ENCODE measurements around the gene OR52E4. TPM values are rescaled to one million over a fixed set of nuclear protein-coding genes. Genes with fewer than 3 reads are reported as not detected.
A peak's percentile ranks its signal among the peaks of the same experiment; 100 is the strongest.

OR52E4 gene
- polyA plus RNA-seq, 1 experiment, result not detected

- Histone ChIP-seq H3K36me3 (ENCODE audit: control insufficient read depth, insufficient read depth, low read length) (no peaks in the 10 kb centered on the region), H3K27me3 (ENCODE audit: control insufficient read depth, insufficient read depth, low read length) (no peaks in the 10 kb centered on the region), H3K4me3 (ENCODE audit: low read depth, low read length) (no peak overlapping the region)
- ChIA-PET CTCF (no interaction called here), POLR2A (no interaction called here)
- DNase-seq (ENCODE audit: low read depth), result no peak
- TF ChIP-seq CTCF (IDR thresholded peaks at IDR 0.05; ENCODE audit: insufficient read depth, low read depth, low read length), result no peak
Observed at GRCh38 chr11:5878564-5878963, 1.9 kb upstream of the OR52E4 start.

GRCh38 chr11:5881756-5882155 is 1.3 kb downstream of the OR52E4 start:
- CTCF ChIA-PET, result interaction anchor here (1.6 kb wide), 1 partner anchor 9 kb away, joined by 8 read pairs; no protein-coding TSS in a partner anchor
- DNase-seq (ENCODE audit: low read depth), result no peak
- no peak overlapping the region for H3K4me3 ChIP-seq (ENCODE audit: low read depth, low read length)
- no peaks in the 10 kb centered on the region for H3K27me3 ChIP-seq (ENCODE audit: control insufficient read depth, insufficient read depth, low read length)
- H3K36me3 ChIP-seq (ENCODE audit: control insufficient read depth, insufficient read depth, low read length), result no peaks in the 10 kb centered on the region
- POLR2A ChIA-PET, result no interaction called here
- no peak for TF ChIP-seq CTCF (IDR thresholded peaks at IDR 0.05; ENCODE audit: insufficient read depth, low read depth, low read length)

GRCh38 chr11:5887172-5887571 is 6.7 kb downstream of the OR52E4 start:
- Histone ChIP-seq H3K27me3 (ENCODE audit: control insufficient read depth, insufficient read depth, low read length) (no peaks in the 10 kb centered on the region), H3K4me3 (ENCODE audit: low read depth, low read length) (no peak overlapping the region), H3K36me3 (ENCODE audit: control insufficient read depth, insufficient read depth, low read length) (no peaks in the 10 kb centered on the region)
- TF ChIP-seq CTCF (IDR thresholded peaks at IDR 0.05; ENCODE audit: insufficient read depth, low read depth, low read length), result no peak
- no peak for DNase-seq (ENCODE audit: low read depth)
- CTCF ChIA-PET, result no interaction called here
- POLR2A ChIA-PET, result no interaction called here

GRCh38 chr11:5887661-5888060 is 7.2 kb downstream of the OR52E4 start:
- CTCF ChIA-PET, result no interaction called here
- Histone ChIP-seq H3K27me3 (ENCODE audit: control insufficient read depth, insufficient read depth, low read length) (no peaks in the 10 kb centered on the region), H3K4me3 (ENCODE audit: low read depth, low read length) (no peak overlapping the region), H3K36me3 (ENCODE audit: control insufficient read depth, insufficient read depth, low read length) (no peaks in the 10 kb centered on the region)
- POLR2A ChIA-PET, result no interaction called here
- no peak for TF ChIP-seq CTCF (IDR thresholded peaks at IDR 0.05; ENCODE audit: insufficient read depth, low read depth, low read length)
- DNase-seq (ENCODE audit: low read depth), result no peak

GRCh38 chr11:5891216-5891800 is 10.9 kb downstream of the OR52E4 start:
- ChIA-PET CTCF (interaction anchor here (0.6 to 1.7 kb wide), 8 partner anchors 9 to 472 kb away, joined by 3 to 8 read pairs (median 4); partner anchors contain the start of gene TRIM5), POLR2A (no interaction called here)
- no peak overlapping the region for H3K4me3 ChIP-seq (ENCODE audit: low read depth, low read length)
- no peaks in the 10 kb centered on the region for H3K27me3 ChIP-seq (ENCODE audit: control insufficient read depth, insufficient read depth, low read length)
- no peak for DNase-seq (ENCODE audit: low read depth)
- TF ChIP-seq CTCF (IDR thresholded peaks at IDR 0.05; ENCODE audit: insufficient read depth, low read depth, low read length), result peak; percentile 36; the same call in 1 of the 2 replicates
- H3K36me3 ChIP-seq (ENCODE audit: control insufficient read depth, insufficient read depth, low read length), result no peaks in the 10 kb centered on the region

All from BJ (cell line).